Stimulated activated CD4-positive, alpha-beta T cell treated with anti-CD3 and anti-CD28 coated beads, Interleukin-12 subunit alpha, Interleukin-12 subunit beta, amount 100 ng/mL, for 48 hours (primary cell): ENCODE data around the gene DAPK2.
"Not testable (repeated sequence)": the region's sequence is repeated elsewhere in the genome, so short reads cannot be mapped to it uniquely, and the experiment has no call there.

ENCODE experiments used
- DNase-seq, 3 donors: peaks; one replicate each; pipeline ENCODE4 v3.0.0-alpha.2; 2020; ENCODE audit warnings: low read depth in 2 of 3, low spot score in 1 of 3

The DAPK2 gene

GRCh38 chr15:63918317-63918672 is 128.0 kb downstream of the DAPK2 start:
- no peak for DNase-seq

GRCh38 chr15:63917588-63918316 is 128.5 kb downstream of the DAPK2 start:
- no peak for DNase-seq

- DNase-seq = no peak
Measured at GRCh38 chr15:63915873-63916771, 130.2 kb downstream of the DAPK2 start.

GRCh38 chr15:63915209-63915872 is 130.9 kb downstream of the DAPK2 start:
- DNase-seq = no peak

GRCh38 chr15:63913786-63914315 is 132.4 kb downstream of the DAPK2 start:
- DNase-seq = no peak

GRCh38 chr15:63913336-63913735 is 132.9 kb downstream of the DAPK2 start:
- DNase-seq = no peak

- DNase-seq = no peak
Measured at GRCh38 chr15:63912061-63912615, 134.1 kb downstream of the DAPK2 start.

- no peak for DNase-seq
Measured at GRCh38 chr15:63911160-63911559, 135.1 kb downstream of the DAPK2 start.

GRCh38 chr15:63909819-63910437 is 136.4 kb downstream of the DAPK2 start:
- DNase-seq = no peak

- DNase-seq = no peak
Measured at GRCh38 chr15:63908991-63909390, 137.3 kb downstream of the DAPK2 start.

GRCh38 chr15:63908281-63908680 is 138.0 kb downstream of the DAPK2 start:
- no peak for DNase-seq

GRCh38 chr15:63907521-63907920 is 138.8 kb downstream of the DAPK2 start:
- DNase-seq = no peak

GRCh38 chr15:63906266-63906584 is 140.1 kb downstream of the DAPK2 start:
- no peak for DNase-seq

- DNase-seq = no peak
Measured at GRCh38 chr15:63905558-63906265, 140.6 kb downstream of the DAPK2 start.

- DNase-seq = no peak
Measured at GRCh38 chr15:63905131-63905530, 141.2 kb downstream of the DAPK2 start.

- no peak for DNase-seq
Measured at GRCh38 chr15:63904042-63904441, 142.2 kb downstream of the DAPK2 start.

GRCh38 chr15:63902671-63903035 is 143.6 kb downstream of the DAPK2 start:
- DNase-seq = no peak

- DNase-seq = no peak
Measured at GRCh38 chr15:63901912-63902670, 144.2 kb downstream of the DAPK2 start.

GRCh38 chr15:63900306-63900705 is 146.0 kb downstream of the DAPK2 start:
- DNase-seq = no peak

- not testable (repeated sequence) for DNase-seq
Measured at GRCh38 chr15:63899606-63900005, 146.7 kb downstream of the DAPK2 start.
